ENCODE data around the gene FILIP1L.

DNA sequence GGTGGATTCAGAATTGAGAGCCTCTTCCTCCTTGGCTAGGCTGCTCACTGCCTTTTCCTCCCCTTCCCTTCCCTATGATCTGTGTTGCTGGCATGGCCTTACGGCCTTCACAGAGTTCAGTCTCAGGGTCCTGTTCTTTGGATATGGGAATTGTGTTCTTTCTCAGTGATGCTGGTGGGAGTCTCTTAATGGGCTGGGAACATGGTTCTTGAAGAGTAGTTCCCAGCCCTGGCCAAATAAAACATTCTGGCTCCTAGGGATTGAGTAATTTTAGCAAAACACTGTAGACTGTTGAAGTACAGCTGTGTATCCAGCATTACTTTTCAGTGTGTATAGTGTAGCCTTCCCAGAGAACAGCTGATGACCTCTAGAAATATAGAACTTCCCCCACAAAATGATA, 22.6 kb upstream of the FILIP1L start:
- no peak for TF ChIP-seq EZH2 (IDR thresholded peaks at IDR 0.05; ENCODE audit: borderline replicate concordance, low read depth, low read length, severe bottlenecking)
- TF ChIP-seq, protein P1, sequence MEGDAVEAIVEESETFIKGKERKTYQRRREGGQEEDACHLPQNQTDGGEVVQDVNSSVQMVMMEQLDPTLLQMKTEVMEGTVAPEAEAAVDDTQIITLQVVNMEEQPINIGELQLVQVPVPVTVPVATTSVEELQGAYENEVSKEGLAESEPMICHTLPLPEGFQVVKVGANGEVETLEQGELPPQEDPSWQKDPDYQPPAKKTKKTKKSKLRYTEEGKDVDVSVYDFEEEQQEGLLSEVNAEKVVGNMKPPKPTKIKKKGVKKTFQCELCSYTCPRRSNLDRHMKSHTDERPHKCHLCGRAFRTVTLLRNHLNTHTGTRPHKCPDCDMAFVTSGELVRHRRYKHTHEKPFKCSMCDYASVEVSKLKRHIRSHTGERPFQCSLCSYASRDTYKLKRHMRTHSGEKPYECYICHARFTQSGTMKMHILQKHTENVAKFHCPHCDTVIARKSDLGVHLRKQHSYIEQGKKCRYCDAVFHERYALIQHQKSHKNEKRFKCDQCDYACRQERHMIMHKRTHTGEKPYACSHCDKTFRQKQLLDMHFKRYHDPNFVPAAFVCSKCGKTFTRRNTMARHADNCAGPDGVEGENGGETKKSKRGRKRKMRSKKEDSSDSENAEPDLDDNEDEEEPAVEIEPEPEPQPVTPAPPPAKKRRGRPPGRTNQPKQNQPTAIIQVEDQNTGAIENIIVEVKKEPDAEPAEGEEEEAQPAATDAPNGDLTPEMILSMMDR (IDR thresholded peaks at IDR 0.05; ENCODE audit: borderline replicate concordance, extremely low read depth, low read length, poor library complexity, severe bottlenecking), result no peak
